Measurements from ENCODE around the gene COPG1. TPM values are rescaled to one million over a fixed set of nuclear protein-coding genes. Genes with fewer than 3 reads are reported as not detected.

Gene COPG1
- total and polyA plus RNA-seq, 2 of the 13 experiments (the other 11 are each of a cell fraction or from before 2014, with no cell fraction given): 98.6 to 166 TPM

Small RNAs within 50 kb of the gene (microRNA-seq; reads per million reads assigned to microRNA genes)
- gene MIR6826: 0.68 reads per million

Small RNAs within 50 kb of the gene (small RNA-seq; reads per million reads assigned to genes)
- 0 to 1.9 (median 0) reads per million in 3 experiments for gene MIR6826 (ENCODE audit: insufficient read depth in 2 of 3, insufficient read length in 3 of 3, low read depth in 2 of 3, low replicate concordance in 1 of 3)
- 0 reads per million in 3 experiments for gene RPS27P12 (ENCODE audit: insufficient read depth in 2 of 3, insufficient read length in 3 of 3, low read depth in 2 of 3, low replicate concordance in 1 of 3)

Other genes with a start within 250 kb of the COPG1 start
- not detected in 2 replicates for gene EFCC1, start 248.3 kb upstream of the COPG1 start, total RNA-seq (2016; rRNA removed; fragmentation: Illumina TruSeq; extraction: Trizol)
- 0.03 TPM in 1 of 2 replicates, not detected in the other for gene EFCC1, start 248.3 kb upstream of the COPG1 start, polyA plus RNA-seq (2011; rRNA removed)
- gene GP9, start 188.8 kb upstream of the COPG1 start, total RNA-seq (2016; rRNA removed; fragmentation: Illumina TruSeq; extraction: Trizol): not detected in 2 replicates
- not detected in 2 replicates for gene GP9, start 188.8 kb upstream of the COPG1 start, polyA plus RNA-seq (2011; rRNA removed)
- gene RAB43, start 127.8 kb upstream of the COPG1 start, total RNA-seq (2016; rRNA removed; fragmentation: Illumina TruSeq; extraction: Trizol): 10.2 and 11.8 TPM in 2 replicates
- 18.4 and 23.4 TPM in 2 replicates for gene RAB43, start 127.8 kb upstream of the COPG1 start, polyA plus RNA-seq (2011; rRNA removed)
- 39.1 and 59.0 TPM in 2 replicates for gene ISY1, start 88.5 kb upstream of the COPG1 start, total RNA-seq (2016; rRNA removed; fragmentation: Illumina TruSeq; extraction: Trizol)
- 16.9 and 21.0 TPM in 2 replicates for gene ISY1, start 88.5 kb upstream of the COPG1 start, polyA plus RNA-seq (2011; rRNA removed)
- gene CNBP, start 65.7 kb upstream of the COPG1 start, total RNA-seq (2016; rRNA removed; fragmentation: Illumina TruSeq; extraction: Trizol): 354 and 539 TPM in 2 replicates
- gene CNBP, start 65.7 kb upstream of the COPG1 start, polyA plus RNA-seq (2011; rRNA removed): 255 and 282 TPM in 2 replicates
- gene HMCES, start 29.3 kb downstream of the COPG1 start, total RNA-seq (2016; rRNA removed; fragmentation: Illumina TruSeq; extraction: Trizol): 37.5 and 52.4 TPM in 2 replicates
- gene HMCES, start 29.3 kb downstream of the COPG1 start, polyA plus RNA-seq (2011; rRNA removed): 16.1 and 20.1 TPM in 2 replicates
- gene EFCAB12, start 179.0 kb downstream of the COPG1 start, total RNA-seq (2016; rRNA removed; fragmentation: Illumina TruSeq; extraction: Trizol): 0.11 and 0.31 TPM in 2 replicates
- 2.4 and 2.9 TPM in 2 replicates for gene EFCAB12, start 179.0 kb downstream of the COPG1 start, polyA plus RNA-seq (2011; rRNA removed)
- gene MBD4, start 190.3 kb downstream of the COPG1 start, total RNA-seq (2016; rRNA removed; fragmentation: Illumina TruSeq; extraction: Trizol): 25.3 and 26.9 TPM in 2 replicates
- gene MBD4, start 190.3 kb downstream of the COPG1 start, polyA plus RNA-seq (2011; rRNA removed): 13.7 and 14.9 TPM in 2 replicates
- 10.3 and 10.8 TPM in 2 replicates for gene IFT122, start 190.6 kb downstream of the COPG1 start, total RNA-seq (2016; rRNA removed; fragmentation: Illumina TruSeq; extraction: Trizol)
- 9.1 and 10.1 TPM in 2 replicates for gene IFT122, start 190.6 kb downstream of the COPG1 start, polyA plus RNA-seq (2011; rRNA removed)